IMR-90 (cell line): ENCODE measurements around the gene DOCK1. TPM values are rescaled to one million over a fixed set of nuclear protein-coding genes. Genes with fewer than 3 reads are reported as not detected.

ENCODE experiments used
- ATAC-seq: fragments of 200-7000 bp; cut with Tn5 transposase; 2 replicates; pipeline ENCODE4 v1.9.1; 2020; ENCODE audit warnings: low read depth, mild to moderate bottlenecking, moderate library complexity
- BruUV-seq: library from RNA; stranded (reverse); fragments of 400-500 nt; replicated peaks from 2 replicates; lab custom pipeline; 2021; lab: Mats Ljungman, UMichigan
- CTCF ChIA-PET: fragments of 300-600 bp; formaldehyde crosslinking; extraction: SDS; loops from one replicate; lab custom pipeline; 2021; ENCODE audit warnings: antibody characterized with exemption; lab: Yijun Ruan, JAX
- POLR2A ChIA-PET: fragments of 300-600 bp; sonication (Branson Sonifier 250); formaldehyde crosslinking; loops from one replicate; lab custom pipeline; 2022; ENCODE audit warnings: antibody characterized with exemption; ENCODE audit not compliant: unreplicated experiment; lab: Charles Lee
- DNase-seq: peaks from one replicate; pipeline ENCODE4 v3.0.0; 2013
- H2AFZ ChIP-seq: replicated peaks from 2 replicates; pipeline ENCODE3; 2013; ENCODE audit warnings: low read length, mild to moderate bottlenecking; ENCODE audit not compliant: poor library complexity
- H2AK5ac ChIP-seq: 2 replicates; pipeline ENCODE4 v1.6.1; 2013; ENCODE audit warnings: low read depth, low read length, inconsistent platforms
- H2AK9ac ChIP-seq: replicated peaks from 2 replicates; pipeline ENCODE3; 2013; ENCODE audit warnings: mild to moderate bottlenecking, low read depth, low read length, moderate library complexity; ENCODE audit not compliant: poor library complexity
- H2BK120ac ChIP-seq: 2 replicates; pipeline ENCODE4 v1.6.1; 2013; ENCODE audit warnings: low read depth, low read length, inconsistent platforms
- H2BK15ac ChIP-seq: 3 replicates; pipeline ENCODE4 v1.6.1; 2013; ENCODE audit warnings: low read depth, low read length, inconsistent platforms
- H2BK20ac ChIP-seq: 2 replicates; pipeline ENCODE4 v1.6.1; 2013; ENCODE audit warnings: low read depth, mild to moderate bottlenecking, inconsistent platforms, low read length, moderate library complexity
- H2BK5ac ChIP-seq: 2 replicates; pipeline ENCODE4 v1.6.1; 2013; ENCODE audit warnings: mild to moderate bottlenecking, low read depth, low read length, inconsistent platforms; ENCODE audit not compliant: poor library complexity, severe bottlenecking
- H3K14ac ChIP-seq: replicated peaks from 2 replicates; pipeline ENCODE4 v1.6.1; 2013; ENCODE audit warnings: low read depth, low read length, inconsistent platforms
- H3K18ac ChIP-seq: 2 replicates; pipeline ENCODE4 v1.6.1; 2013; ENCODE audit warnings: low read depth, low read length, control low read depth
- H3K23ac ChIP-seq: 2 replicates; pipeline ENCODE4 v1.6.1; 2013; ENCODE audit warnings: low read depth, low read length, inconsistent platforms
- H3K27ac ChIP-seq: 2 replicates; pipeline ENCODE4 v1.5.1; 2013; ENCODE audit warnings: mild to moderate bottlenecking, control low read depth, low read length; ENCODE audit not compliant: insufficient read depth
- H3K27me3 ChIP-seq: 2 replicates; pipeline ENCODE4 v1.6.1; 2013; ENCODE audit warnings: low read length; ENCODE audit not compliant: control insufficient read depth, insufficient read depth
- H3K36me3 ChIP-seq: 2 replicates; pipeline ENCODE4 v1.6.1; 2013; ENCODE audit warnings: low read length, mixed read lengths; ENCODE audit not compliant: control insufficient read depth, insufficient read depth
- H3K4ac ChIP-seq: 2 replicates; pipeline ENCODE4 v1.6.1; 2013; ENCODE audit warnings: low read depth, low read length, inconsistent platforms
- H3K4me1 ChIP-seq: 2 replicates; pipeline ENCODE4 v1.6.1; 2013; ENCODE audit warnings: low read length, mixed read lengths; ENCODE audit not compliant: control insufficient read depth, insufficient read depth
- H3K4me2 ChIP-seq: 2 replicates; pipeline ENCODE4 v1.6.1; 2013; ENCODE audit warnings: low read depth, mild to moderate bottlenecking, control low read depth, low read length, moderate library complexity
- H3K4me3 ChIP-seq: 2 replicates; pipeline ENCODE4 v1.5.1; 2013; ENCODE audit warnings: low read depth, mild to moderate bottlenecking, control low read depth, low read length, moderate library complexity; ENCODE audit not compliant: insufficient read depth
- H3K56ac ChIP-seq: 2 replicates; pipeline ENCODE4 v1.6.1; 2013; ENCODE audit warnings: low read length, inconsistent platforms; ENCODE audit not compliant: insufficient read depth; ENCODE audit errors: extremely low read depth
- H3K79me1 ChIP-seq, 2 experiments: 2 replicates each; pipeline ENCODE4 v1.6.1; 2013; ENCODE audit warnings: low read length in 2 of 2, inconsistent platforms in 1 of 2, low read depth in 1 of 2
- H3K9ac ChIP-seq: 2 replicates; pipeline ENCODE4 v1.6.1; 2013; ENCODE audit warnings: low read depth, low read length, control low read depth
- H3K9me1 ChIP-seq: 2 replicates; pipeline ENCODE4 v1.6.1; 2013; ENCODE audit warnings: low read length, inconsistent platforms; ENCODE audit not compliant: insufficient read depth
- H3K9me3 ChIP-seq: 2 replicates; pipeline ENCODE4 v1.6.1; 2013; ENCODE audit warnings: low read length; ENCODE audit not compliant: control insufficient read depth, insufficient read depth
- H4K20me1 ChIP-seq: 2 replicates; pipeline ENCODE4 v1.6.1; 2013; ENCODE audit warnings: low read length, inconsistent platforms; ENCODE audit not compliant: insufficient read depth
- H4K5ac ChIP-seq: 2 replicates; pipeline ENCODE4 v1.6.1; 2013; ENCODE audit warnings: mild to moderate bottlenecking, low read depth, low read length, control low read depth
- H4K8ac ChIP-seq, 2 experiments: 2 replicates each; pipeline ENCODE4 v1.6.1; 2013; ENCODE audit warnings: low read depth in 2 of 2, low read length in 2 of 2, control low read depth in 1 of 2, inconsistent platforms in 1 of 2
- H4K91ac ChIP-seq: 2 replicates; pipeline ENCODE4 v1.6.1; 2013; ENCODE audit warnings: low read depth, low read length, inconsistent platforms; ENCODE audit not compliant: insufficient read depth
- BHLHE40 ChIP-seq: fragments of 150-350 bp; IDR thresholded peaks from 2 replicates; pipeline ENCODE4 v1.6.1; 2016; ENCODE audit warnings: mild to moderate bottlenecking, low read depth, low read length
- CEBPB ChIP-seq: IDR thresholded peaks from 2 replicates; pipeline ENCODE4 v1.6.1; 2012; ENCODE audit warnings: low read depth, low read length, improper control_type of control experiment
- CHD1 ChIP-seq: IDR thresholded peaks from 2 replicates; pipeline ENCODE4 v1.6.1; 2012; ENCODE audit warnings: low read depth, low read length, improper control_type of control experiment
- CTCF ChIP-seq: conservative IDR thresholded peaks from 2 replicates; pipeline ENCODE4 v1.5.1; 2012; ENCODE audit warnings: mild to moderate bottlenecking, low read depth, low read length, improper control_type of control experiment
- MAFK ChIP-seq: IDR thresholded peaks from 2 replicates; pipeline ENCODE4 v1.6.1; 2012; ENCODE audit warnings: low read depth, low read length, improper control_type of control experiment
- MAZ ChIP-seq: IDR thresholded peaks from 2 replicates; pipeline ENCODE4 v1.6.1; 2012; ENCODE audit warnings: low read depth, mild to moderate bottlenecking, low read length, improper control_type of control experiment, moderate library complexity, borderline replicate concordance
- MXI1 ChIP-seq: IDR thresholded peaks from 2 replicates; pipeline ENCODE4 v1.6.1; 2012; ENCODE audit warnings: low read depth, mild to moderate bottlenecking, low read length, moderate library complexity, borderline replicate concordance
- NFE2L2 ChIP-seq: fragments of 150-350 bp; IDR thresholded peaks from 2 replicates; pipeline ENCODE4 v1.6.1; 2016; ENCODE audit warnings: low read depth, mild to moderate bottlenecking, low read length
- POLR2A ChIP-seq: IDR thresholded peaks from 2 replicates; pipeline ENCODE4 v1.6.1; 2012; ENCODE audit warnings: mild to moderate bottlenecking, low read depth, low read length
- RCOR1 ChIP-seq: IDR thresholded peaks from 2 replicates; pipeline ENCODE4 v1.6.1; 2012; ENCODE audit warnings: mild to moderate bottlenecking, low read length, improper control_type of control experiment; ENCODE audit not compliant: insufficient replicate concordance
- SMC3 ChIP-seq: fragments of 150-350 bp; IDR thresholded peaks from 2 replicates; pipeline ENCODE4 v1.6.1; 2016; ENCODE audit warnings: low read depth, mild to moderate bottlenecking, antibody characterized with exemption, low read length, moderate library complexity
- USF2 ChIP-seq: fragments of 150-350 bp; IDR thresholded peaks from 2 replicates; pipeline ENCODE4 v1.6.1; 2017; ENCODE audit warnings: mild to moderate bottlenecking, antibody characterized with exemption, low read length, low read depth
- WGBS, 2 experiments: methylation state at CpG; one replicate each; pipeline versions ENCODE4 v1.1.5 to v1.1.7; 2013; ENCODE audit warnings: missing lambda C conversion rate in 2 of 2; ENCODE audit not compliant: insufficient read length in 1 of 2; ENCODE audit errors: extremely low coverage in 2 of 2; 5-methylcytosine and 5-hydroxymethylcytosine counted together
- dilution Hi-C: fragments of 300-500 bp; cut with HindIII; formaldehyde crosslinking; loops from one replicate; pipeline ENCODE4 v1.14.3; 2018; ENCODE audit warnings: low sequenced_read_pairs; ENCODE audit not compliant: unreplicated experiment
- in situ Hi-C: fragments of 300-500 bp; cut with MboI; formaldehyde crosslinking; loops from 3 replicates; pipeline ENCODE4 v1.14.3; 2019; ENCODE audit warnings: low sequenced_read_pairs, inconsistent platforms, mixed read lengths
- intact Hi-C: fragments of 100-400 bp; cut with micrococcal nuclease; formaldehyde crosslinking; loops from 2 replicates; pipeline ENCODE4 v1.10.0; 2022
- polyA plus RNA-seq, 3 experiments: library from polyadenylated mRNA; depleted of rRNA; stranded (reverse); fragments of >200 nt; gene quantifications; 2 replicates each; pipeline ENCODE4 v1.2.3, GENCODE V29; 2012; ENCODE audit warnings: low replicate concordance in 1 of 3
- total RNA-seq: library from RNA; depleted of rRNA; stranded (reverse); fragments of >200 nt; gene quantifications from 2 replicates; pipeline ENCODE4 v1.2.3, GENCODE V29; 2012

The DOCK1 gene
- total and polyA plus RNA-seq, 2 of the 4 experiments (the other 2 are of a cell fraction) = 28.2 to 71.0 TPM

GRCh38 chr10:127392351-127393235 lies 487.4 kb downstream of the DOCK1 start:
- CTCF ChIA-PET = no interaction called here
- ATAC-seq = no peak
- WGBS, 2 experiments = 47% methylated on average over 8 of the region's 23 CpGs; no CpG with 5 or more reads in 1 of the 2 experiments

More at GRCh38 chr10:127392351-127393235, 487.4 kb downstream of the DOCK1 start:
- H3K9me3 ChIP-seq = no peaks in the 10 kb centered on the region
- no peak overlapping the region for H3K4me3 ChIP-seq
- no peak overlapping the region for H3K14ac ChIP-seq
- no peak overlapping the region for H3K9ac ChIP-seq
- no peak overlapping the region for H3K56ac ChIP-seq
- no peak overlapping the region for H2BK120ac ChIP-seq
- POLR2A ChIA-PET = no interaction called here
- no peak overlapping the region for H3K4ac ChIP-seq
- no peak overlapping the region for H3K23ac ChIP-seq
- no peaks in the 10 kb centered on the region for H3K79me1 ChIP-seq
- no TSS peak for BruUV-seq
- dilution Hi-C loops = no loop called here
- peaks cover 16% of the 10 kb centered on the region for H3K36me3 ChIP-seq
- H2BK5ac ChIP-seq = no peak overlapping the region
- no peaks in the 10 kb centered on the region for H3K27me3 ChIP-seq
- H4K5ac ChIP-seq = no peak overlapping the region
- no peaks in the 10 kb centered on the region for H4K20me1 ChIP-seq
- H3K9me1 ChIP-seq = peaks cover 4% of the 10 kb centered on the region
- no peak overlapping the region for H4K8ac ChIP-seq
- H3K18ac ChIP-seq = no peak overlapping the region
- H3K27ac ChIP-seq = no peak overlapping the region
- no peak overlapping the region for H2AK5ac ChIP-seq
- H2AK9ac ChIP-seq = no peak overlapping the region
- H2AFZ ChIP-seq = no peak overlapping the region
- H3K4me2 ChIP-seq = no peak overlapping the region
- H4K91ac ChIP-seq = no peak overlapping the region
- no peak for DNase-seq
- in situ Hi-C loops = no loop called here
- TF ChIP-seq CHD1 (no peak), USF2 (no peak), RCOR1 (no peak), MAZ (no peak), CEBPB (no peak), POLR2A (no peak), MAFK (no peak), BHLHE40 (no peak), NFE2L2 (no peak), CTCF (no peak), MXI1 (no peak), SMC3 (no peak)
- no peak overlapping the region for H2BK15ac ChIP-seq
- H2BK20ac ChIP-seq = no peak overlapping the region
- H3K4me1 ChIP-seq = no peaks in the 10 kb centered on the region
- intact Hi-C loops = no loop called here
